HG03457 (cell line): ENCODE data around the gene SERTAD1.
"Not testable (repeated sequence)": the region's sequence is repeated elsewhere in the genome, so short reads cannot be mapped to it uniquely, and the experiment has no call there.

Source experiments
- ATAC-seq: cut with Tn5 transposase; IDR thresholded peaks from one replicate; pipeline ENCODE4 v1.9.1; 2021; ENCODE audit warnings: moderate number of reproducible peaks; ENCODE audit not compliant: unreplicated experiment

Gene SERTAD1

GRCh38 chr19:40453151-40453735 is 27.5 kb upstream of the SERTAD1 start:
- no peak for ATAC-seq

DNA sequence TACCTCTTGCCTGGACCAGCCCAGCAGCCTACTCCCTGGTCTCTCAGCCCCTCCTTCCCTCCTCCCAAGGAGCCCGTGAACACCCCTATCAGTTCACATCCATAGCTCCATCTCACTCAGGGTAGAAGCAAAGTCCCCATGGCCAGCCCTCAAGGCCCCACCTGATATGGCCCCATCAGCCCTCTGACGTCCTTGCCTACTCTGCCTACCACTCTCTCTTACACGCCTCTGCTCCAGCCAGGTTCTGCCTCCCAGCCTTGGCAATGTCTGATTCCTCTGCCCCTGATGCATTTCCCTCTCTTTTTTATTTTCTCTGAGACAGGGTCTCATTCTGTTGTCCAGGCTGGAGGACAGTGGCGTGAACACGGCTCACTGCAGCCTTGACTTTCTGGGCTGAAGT is 26.2 kb upstream of the SERTAD1 start:
- ATAC-seq = no peak

- ATAC-seq = no peak
Observed at GRCh38 chr19:40450664-40451063, 24.9 kb upstream of the SERTAD1 start.

- ATAC-seq = no peak
Observed at GRCh38 chr19:40449506-40449905, 23.7 kb upstream of the SERTAD1 start.

GRCh38 chr19:40446263-40446784 is 20.5 kb upstream of the SERTAD1 start:
- ATAC-seq = no peak

GRCh38 chr19:40445780-40446262 is 20.0 kb upstream of the SERTAD1 start:
- ATAC-seq = no peak

DNA sequence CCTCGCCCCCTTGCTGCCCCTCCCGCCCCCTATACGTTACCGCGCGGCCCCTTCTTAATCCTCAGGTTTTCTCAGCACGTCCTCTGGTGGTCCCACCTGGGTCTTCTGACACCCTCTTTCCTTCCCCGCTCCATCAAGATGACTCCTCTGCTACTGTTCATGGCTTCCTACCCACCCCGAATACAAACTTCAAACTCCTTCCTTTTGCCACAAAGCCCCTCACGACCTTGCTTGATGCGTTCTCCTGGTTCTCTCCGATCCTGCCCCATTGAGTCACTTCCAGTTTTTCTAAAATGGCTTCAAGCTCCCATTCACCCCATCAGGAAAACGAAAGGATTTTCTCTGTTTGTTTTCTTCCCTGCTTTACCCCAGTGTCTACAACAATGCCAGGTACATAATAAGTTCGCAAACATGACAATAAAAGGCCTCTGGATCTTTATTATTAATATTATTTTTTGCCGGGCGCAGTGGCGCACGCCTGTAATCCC is 19.1 kb upstream of the SERTAD1 start:
- no peak for ATAC-seq

- peak; percentile 48 for ATAC-seq
Observed at GRCh38 chr19:40444000-40444824, 18.4 kb upstream of the SERTAD1 start, which contains the start of gene SERTAD3. Gene SERTAD3 (minus strand): TSS chr19:40444335. CDS start chr19:40442080, 2,255 bp downstream.

GRCh38 chr19:40443131-40443999 is 17.6 kb upstream of the SERTAD1 start:
- peak; percentile 57 for ATAC-seq

GRCh38 chr19:40442328-40443130 is 16.7 kb upstream of the SERTAD1 start:
- no peak for ATAC-seq

- no peak for ATAC-seq
Observed at GRCh38 chr19:40441719-40442253, 16.0 kb upstream of the SERTAD1 start.

GRCh38 chr19:40438284-40438683 is 12.5 kb upstream of the SERTAD1 start:
- ATAC-seq = no peak

- ATAC-seq = no peak
Observed at GRCh38 chr19:40433391-40434216, 7.8 kb upstream of the SERTAD1 start.

DNA sequence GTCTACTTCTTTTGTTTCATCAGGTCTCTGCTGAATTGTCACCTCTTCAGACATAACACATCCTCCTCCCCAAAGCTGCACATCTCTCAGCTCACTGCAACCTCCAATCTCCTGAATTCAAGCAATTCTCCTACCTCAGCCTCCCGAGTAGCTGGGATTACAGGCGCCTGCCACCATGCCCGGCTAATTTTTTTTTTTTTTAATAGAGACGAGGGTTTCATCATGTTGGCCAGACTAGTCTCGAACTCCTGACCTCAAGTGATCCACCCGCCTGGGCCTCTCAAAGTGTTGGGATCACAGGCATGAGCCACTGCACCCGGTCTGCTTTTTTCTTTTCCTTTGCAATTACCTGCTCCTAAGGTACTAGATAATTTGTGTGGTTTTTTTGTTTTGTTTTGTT is 7.0 kb upstream of the SERTAD1 start:
- ATAC-seq = not testable (repeated sequence)

DNA sequence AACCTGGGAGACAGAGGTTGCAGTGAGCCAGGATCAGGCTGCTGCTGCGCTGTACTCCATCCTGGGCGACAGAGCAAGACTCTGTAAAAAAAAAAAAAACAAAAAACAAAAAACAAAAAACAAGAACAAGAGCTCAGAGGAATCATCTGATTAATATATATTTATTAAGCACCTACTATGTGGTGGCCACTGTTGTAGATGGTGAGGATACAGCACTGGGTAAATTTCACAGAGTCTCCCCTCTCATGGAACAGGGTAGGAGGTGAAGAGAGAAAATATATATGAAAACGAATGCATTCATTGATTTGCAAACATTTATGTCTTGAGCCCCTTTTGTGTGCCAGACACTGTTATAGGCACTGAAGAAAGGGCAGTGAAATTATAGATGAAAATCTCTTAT is 5.9 kb upstream of the SERTAD1 start:
- ATAC-seq = no peak

DNA sequence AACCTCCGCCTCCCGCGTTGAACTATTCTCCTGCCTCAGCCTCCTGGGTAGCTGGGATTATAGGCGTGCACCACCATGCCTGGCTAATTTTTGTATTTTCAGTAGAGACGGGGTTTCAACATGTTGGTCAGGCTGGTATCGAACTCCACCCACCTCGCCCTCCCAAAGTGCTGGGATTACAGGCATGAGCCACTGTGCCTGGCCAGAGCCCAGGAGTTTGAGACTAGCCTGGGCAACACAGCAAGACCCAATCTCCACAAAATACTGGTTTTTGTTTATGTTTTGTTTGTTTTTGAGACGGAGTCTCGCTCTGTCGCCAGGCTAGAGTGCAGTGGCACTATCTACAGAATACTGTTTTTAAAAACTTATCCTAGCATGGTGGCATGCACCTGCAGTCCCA is 4.5 kb upstream of the SERTAD1 start:
- ATAC-seq = not testable (repeated sequence)

DNA sequence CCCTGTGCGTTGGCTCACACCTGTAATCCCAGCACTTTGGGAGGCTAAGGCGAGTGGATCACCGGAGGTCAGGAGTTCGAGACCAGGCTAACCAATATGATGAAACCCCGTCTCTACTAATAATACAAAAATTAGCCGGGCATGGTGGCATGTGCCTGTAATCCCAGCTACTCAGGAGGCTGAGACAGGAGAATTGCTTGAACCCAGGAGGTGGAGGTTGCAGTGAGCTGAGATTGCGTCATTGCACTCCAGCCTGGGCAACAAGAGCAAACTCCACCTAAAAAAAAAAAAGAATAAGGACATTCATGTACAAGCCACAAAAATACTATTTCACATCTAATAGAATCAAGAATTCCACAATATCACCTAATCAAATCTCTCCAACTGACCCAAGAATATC is 2.4 kb upstream of the SERTAD1 start:
- not testable (repeated sequence) for ATAC-seq

DNA sequence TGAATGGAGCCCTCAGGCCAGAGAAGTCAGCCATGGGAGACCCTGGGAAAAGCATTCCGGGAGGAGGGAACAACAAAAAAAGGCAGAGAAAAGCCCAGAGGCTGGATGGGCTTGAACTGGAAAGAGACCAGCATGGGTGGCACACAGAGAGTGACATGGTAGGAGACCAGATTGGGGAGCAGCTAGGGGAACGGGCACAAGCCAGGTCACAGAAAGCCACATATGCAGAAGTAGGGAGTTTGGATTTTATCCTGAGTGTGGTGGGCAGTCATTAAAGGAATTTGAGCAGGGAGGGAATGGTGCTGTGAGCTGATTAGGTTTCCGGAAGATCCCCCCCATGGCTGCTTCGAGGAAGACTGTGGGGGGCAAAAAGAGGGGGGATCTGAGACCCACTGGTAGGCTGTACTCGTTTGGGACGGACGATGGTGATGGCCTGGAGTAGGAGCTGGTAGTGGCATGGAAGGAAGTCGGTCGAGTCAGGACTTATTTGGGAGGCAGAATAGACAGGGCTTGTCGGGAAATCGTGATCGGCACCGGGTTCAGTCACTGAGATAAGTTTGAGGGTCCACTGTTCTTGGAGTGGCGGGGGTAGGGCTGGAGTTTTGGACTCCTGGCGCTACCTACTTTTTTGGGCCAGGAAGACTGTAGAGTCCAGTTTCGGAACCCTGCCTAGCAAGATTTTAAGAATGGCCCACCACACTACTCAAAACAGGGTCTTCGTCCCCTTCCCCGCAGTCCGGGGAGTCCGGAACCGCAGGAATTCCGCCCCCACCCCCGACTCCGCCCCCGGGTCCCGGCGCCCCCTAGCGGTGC is 949 bp downstream of the SERTAD1 start:
- ATAC-seq = peak; percentile 10
